Transverse colon (tissue), 4 donors: Measurements from ENCODE around the gene ST8SIA5. TPM values are rescaled to one million over a fixed set of nuclear protein-coding genes. Genes with fewer than 3 reads are reported as not detected.

Experiments used
- DNase-seq: peaks from one replicate; pipeline ENCODE4 v3.0.0-alpha.2; 2019
- H3K27ac ChIP-seq, 4 donors: fragments of 200-600 bp; sonication (generic); 2 replicates each; pipeline ENCODE4 v1.5.1; 2016 to 2018; ENCODE audit warnings: inconsistent platforms in 4 of 4
- H3K27me3 ChIP-seq: fragments of 200-600 bp; sonication (generic); 2 replicates; pipeline ENCODE4 v1.5.1; 2017; ENCODE audit warnings: inconsistent platforms
- H3K36me3 ChIP-seq, 4 donors: fragments of 200-600 bp; sonication (generic); 2 replicates each; pipeline ENCODE4 v1.5.1; 2017 to 2019; ENCODE audit warnings: inconsistent platforms in 4 of 4
- H3K4me1 ChIP-seq, 4 donors: fragments of 200-600 bp; sonication (generic); 2 replicates each; pipeline ENCODE4 v1.5.1; 2017 to 2020; ENCODE audit warnings: inconsistent platforms in 4 of 4
- H3K4me3 ChIP-seq, 4 donors: fragments of 200-600 bp; sonication (generic); 1 replicate in 1 of 4; 2 replicates in 3 of 4; pipeline versions ENCODE4 v1.5.1 to v1.6.1; 2017 to 2019; ENCODE audit warnings: inconsistent platforms in 4 of 4
- H3K9me3 ChIP-seq, 2 donors: fragments of 200-600 bp; sonication (generic); 2 replicates each; pipeline ENCODE4 v1.5.1; 2017 to 2019; ENCODE audit warnings: inconsistent platforms in 2 of 2
- EP300 ChIP-seq: sonication (generic); formaldehyde crosslinking; IDR thresholded peaks from one replicate; pipeline ENCODE4 v1.6.1; 2017; ENCODE audit warnings: antibody characterized with exemption, low read depth
- POLR2A ChIP-seq: fragments of 450-650 bp; IDR thresholded peaks from one replicate; pipeline ENCODE4 v1.6.1; 2016; ENCODE audit warnings: antibody characterized with exemption, mild to moderate bottlenecking, moderate library complexity
- POLR2AphosphoS5 ChIP-seq, 3 donors: sonication (generic); formaldehyde crosslinking; IDR thresholded peaks; one replicate each; pipeline ENCODE4 v1.6.1; 2016; ENCODE audit warnings: antibody characterized with exemption in 3 of 3
- WGBS, 2 donors: methylation state at CpG; one replicate each; pipeline ENCODE4 v1.1.5; 2018; ENCODE audit warnings: low coverage in 1 of 2; 5-methylcytosine and 5-hydroxymethylcytosine counted together
- in situ Hi-C, 4 donors: fragments of 200-750 bp; cut with MboI; loops; one replicate each; pipeline versions ENCODE4 v1.15.0 to v1.15.1; 2017; ENCODE audit warnings: low sequenced_read_pairs in 3 of 4, low pct_ligation_motif_present in 1 of 4, low pct_unique_long_range_greater_than_20kb in 1 of 4
- intact Hi-C: fragments of 100-400 bp; cut with DNase I; formaldehyde crosslinking; loops from one replicate; pipeline ENCODE4 v1.15.1; 2023; ENCODE audit warnings: low total_unique reads
- total RNA-seq, 4 donors: library from RNA; depleted of rRNA; stranded (reverse); fragments of >200 nt; gene quantifications; one replicate each; pipeline ENCODE4 v1.1.0, GENCODE V29; 2016
- TF ChIP-seq, protein P1 (sequence below), 5 experiments: fragments of 200-600 bp in 3 of 5; fragments of 450-650 bp in 2 of 5; sonication (generic) in 3 of 5; IDR thresholded peaks; 1 replicate in 2 of 5; 2 replicates in 3 of 5; pipeline ENCODE4 v1.5.1; 2016 to 2017; ENCODE audit warnings: antibody characterized with exemption in 5 of 5, inconsistent platforms in 3 of 5, mild to moderate bottlenecking in 2 of 5, moderate library complexity in 1 of 5

The ST8SIA5 gene
- total RNA-seq, 4 donors from 2014 or later: 0.41 TPM; not detected in 3

DNA sequence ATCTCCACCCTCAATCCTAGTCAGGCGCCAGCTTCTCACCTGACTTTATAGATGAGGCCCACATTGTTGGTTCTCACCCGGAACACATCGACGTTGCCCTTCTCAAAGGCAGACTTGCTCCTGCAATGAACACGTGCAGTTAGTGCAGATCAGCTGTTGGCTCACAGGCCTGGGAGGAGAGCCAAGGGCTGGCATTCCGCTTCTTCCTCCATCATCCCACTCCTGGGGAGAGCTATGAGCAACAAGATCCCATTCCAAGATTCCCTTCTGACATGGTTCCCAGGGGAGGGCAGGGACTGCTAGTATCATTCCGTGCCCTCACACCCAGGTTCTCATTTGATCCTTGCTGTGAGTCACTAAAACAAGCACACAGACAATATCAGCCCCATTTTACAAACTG, 114.9 kb downstream of the ST8SIA5 start:
- no peak for TF ChIP-seq EP300
- no peak for TF ChIP-seq POLR2A
- TF ChIP-seq, protein P1, sequence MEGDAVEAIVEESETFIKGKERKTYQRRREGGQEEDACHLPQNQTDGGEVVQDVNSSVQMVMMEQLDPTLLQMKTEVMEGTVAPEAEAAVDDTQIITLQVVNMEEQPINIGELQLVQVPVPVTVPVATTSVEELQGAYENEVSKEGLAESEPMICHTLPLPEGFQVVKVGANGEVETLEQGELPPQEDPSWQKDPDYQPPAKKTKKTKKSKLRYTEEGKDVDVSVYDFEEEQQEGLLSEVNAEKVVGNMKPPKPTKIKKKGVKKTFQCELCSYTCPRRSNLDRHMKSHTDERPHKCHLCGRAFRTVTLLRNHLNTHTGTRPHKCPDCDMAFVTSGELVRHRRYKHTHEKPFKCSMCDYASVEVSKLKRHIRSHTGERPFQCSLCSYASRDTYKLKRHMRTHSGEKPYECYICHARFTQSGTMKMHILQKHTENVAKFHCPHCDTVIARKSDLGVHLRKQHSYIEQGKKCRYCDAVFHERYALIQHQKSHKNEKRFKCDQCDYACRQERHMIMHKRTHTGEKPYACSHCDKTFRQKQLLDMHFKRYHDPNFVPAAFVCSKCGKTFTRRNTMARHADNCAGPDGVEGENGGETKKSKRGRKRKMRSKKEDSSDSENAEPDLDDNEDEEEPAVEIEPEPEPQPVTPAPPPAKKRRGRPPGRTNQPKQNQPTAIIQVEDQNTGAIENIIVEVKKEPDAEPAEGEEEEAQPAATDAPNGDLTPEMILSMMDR (IDR thresholded peaks at IDR 0.05): no peak
- TF ChIP-seq POLR2AphosphoS5 (IDR thresholded peaks at IDR 0.05): no peak
- no peaks in the 10 kb centered on the region for H3K4me1 ChIP-seq
- H3K4me3 ChIP-seq: no peak overlapping the region
- in situ Hi-C loops (no loop called here), intact Hi-C loops (no loop called here)
- H3K36me3 ChIP-seq: no peaks in the 10 kb centered on the region
- H3K27me3 ChIP-seq: no peaks in the 10 kb centered on the region
- DNase-seq: no peak
- no peaks in the 10 kb centered on the region for H3K9me3 ChIP-seq
- H3K27ac ChIP-seq: no peak overlapping the region
- 73 to 95% methylated on average over 3 to 7 of the region's 7 CpGs for WGBS, 2 donors

DNA sequence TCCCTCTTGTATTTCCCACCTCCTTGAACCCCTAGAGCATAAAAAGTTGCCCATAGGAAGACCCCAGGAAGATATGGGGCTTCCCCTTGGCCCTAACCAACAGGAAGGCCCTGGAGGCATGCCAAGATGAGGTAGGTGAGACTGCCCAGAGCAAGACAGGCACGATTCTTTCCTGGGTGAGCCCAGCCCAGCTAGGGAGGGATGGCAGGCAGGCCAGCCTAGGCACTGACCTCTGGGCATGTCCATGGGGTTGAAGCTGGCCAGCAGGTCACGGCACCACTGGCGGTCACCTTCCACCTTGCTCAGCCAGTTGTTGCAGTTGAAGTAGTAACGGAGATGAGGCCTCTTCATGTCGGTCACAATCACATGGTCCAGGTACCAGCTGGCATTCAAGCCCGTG, 117.5 kb downstream of the ST8SIA5 start:
- H3K36me3 ChIP-seq: no peaks in the 10 kb centered on the region
- TF ChIP-seq POLR2AphosphoS5 (IDR thresholded peaks at IDR 0.05) (no peak), EP300 (no peak), POLR2A (no peak)
- TF ChIP-seq, protein P1 (IDR thresholded peaks at IDR 0.05): no peak
- in situ Hi-C loops: no loop called here
- no peak for DNase-seq
- H3K27ac ChIP-seq: no peak overlapping the region
- H3K4me3 ChIP-seq: no peak overlapping the region
- intact Hi-C loops: no loop called here
- no peaks in the 10 kb centered on the region for H3K4me1 ChIP-seq
- no peaks in the 10 kb centered on the region for H3K9me3 ChIP-seq
- no peaks in the 10 kb centered on the region for H3K27me3 ChIP-seq
- 91% methylated on average over 6 of the region's 6 CpGs; no CpG with 5 or more reads in 1 of the 2 donors for WGBS, 2 donors

DNA sequence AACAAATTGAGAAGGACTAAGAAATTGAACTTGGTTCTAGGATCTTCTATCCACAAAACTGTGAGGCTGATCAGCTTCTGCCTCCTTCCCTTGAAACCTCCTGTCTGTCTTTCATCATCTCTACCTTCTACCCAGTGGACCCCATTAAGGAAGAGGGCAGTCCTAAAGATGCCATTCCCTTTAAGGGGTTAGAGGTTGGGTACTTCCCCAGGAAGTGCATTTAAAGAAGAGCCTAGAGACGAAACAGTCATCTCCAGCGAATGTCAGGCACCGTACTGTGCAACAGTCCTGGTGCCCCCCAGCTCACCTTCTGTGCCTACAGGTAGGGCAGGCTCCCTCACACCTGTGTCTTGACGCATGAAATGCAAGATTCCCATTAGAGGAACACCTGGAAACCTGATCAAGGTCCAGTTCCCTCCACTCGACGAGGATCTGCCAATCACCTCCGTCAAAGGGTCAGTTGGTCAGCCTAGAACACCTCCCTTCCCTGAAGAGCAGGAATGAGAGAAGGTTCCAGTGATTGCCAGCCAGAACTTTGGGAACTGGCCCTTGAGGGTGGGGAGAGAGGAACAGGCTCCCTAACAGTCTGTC, 120.7 kb downstream of the ST8SIA5 start:
- no peak overlapping the region for H3K27ac ChIP-seq
- no peak overlapping the region for H3K4me3 ChIP-seq
- no peaks in the 10 kb centered on the region for H3K9me3 ChIP-seq
- H3K36me3 ChIP-seq: no peaks in the 10 kb centered on the region
- in situ Hi-C loops (no loop called here), intact Hi-C loops (no loop called here)
- WGBS, 2 donors: 75% methylated on average over 7 of the region's 7 CpGs; no CpG with 5 or more reads in 1 of the 2 donors
- no peak for DNase-seq
- no peaks in the 10 kb centered on the region for H3K4me1 ChIP-seq
- no peaks in the 10 kb centered on the region for H3K27me3 ChIP-seq
- TF ChIP-seq, protein P1 (IDR thresholded peaks at IDR 0.05): no peak
- no peak for TF ChIP-seq POLR2A
- no peak for TF ChIP-seq POLR2AphosphoS5 (IDR thresholded peaks at IDR 0.05)
- no peak for TF ChIP-seq EP300

DNA sequence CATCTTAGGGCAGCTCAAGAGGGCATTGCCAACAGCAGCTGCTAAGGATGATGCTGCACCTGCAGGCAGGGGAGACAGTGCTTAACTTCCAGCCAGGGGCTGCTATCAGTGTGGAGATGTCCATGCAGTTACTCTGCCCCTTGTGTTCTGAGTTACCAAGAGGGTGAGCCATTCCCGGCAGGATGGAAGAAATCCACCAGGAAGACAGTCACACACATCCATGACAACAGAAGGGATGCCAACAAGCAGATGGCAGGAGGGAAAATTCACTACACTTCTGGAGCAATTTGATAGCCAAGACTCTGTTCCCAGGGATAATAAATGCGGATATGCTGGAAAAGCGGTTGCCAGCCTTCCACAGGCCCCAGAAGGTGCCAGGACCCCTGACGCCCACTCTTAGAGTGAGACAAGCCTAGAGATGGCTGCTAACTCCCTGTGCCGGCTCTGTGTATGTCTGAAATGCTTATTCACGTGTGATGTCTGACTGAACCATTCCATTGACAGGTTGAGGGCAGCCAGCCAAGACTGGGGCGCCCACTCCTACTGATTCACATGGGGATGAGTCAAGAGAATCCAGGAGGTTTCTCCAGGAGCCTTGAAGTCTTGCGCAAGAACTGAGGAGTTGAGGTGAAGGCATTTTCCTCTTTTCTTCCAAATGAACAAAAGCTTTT, 124.3 kb downstream of the ST8SIA5 start:
- in situ Hi-C loops (no loop called here), intact Hi-C loops (no loop called here)
- H3K36me3 ChIP-seq: no peaks in the 10 kb centered on the region
- H3K27ac ChIP-seq: no peak overlapping the region
- H3K27me3 ChIP-seq: no peaks in the 10 kb centered on the region
- no peak for DNase-seq
- WGBS, 2 donors: 80% methylated on average over 8 of the region's 8 CpGs; no CpG with 5 or more reads in 1 of the 2 donors
- H3K9me3 ChIP-seq: no peaks in the 10 kb centered on the region
- H3K4me3 ChIP-seq: no peak overlapping the region
- TF ChIP-seq POLR2A (no peak), EP300 (no peak), POLR2AphosphoS5 (IDR thresholded peaks at IDR 0.05) (no peak)
- TF ChIP-seq, protein P1 (IDR thresholded peaks at IDR 0.05): no peak
- no peaks in the 10 kb centered on the region for H3K4me1 ChIP-seq
